Right kidney (tissue), 1 donor: ENCODE measurements around the gene PLPPR4.

Experiments used
- DNase-seq: peaks from one replicate; pipeline ENCODE4 v3.0.0-alpha.2; 2016

PLPPR4 gene

DNA sequence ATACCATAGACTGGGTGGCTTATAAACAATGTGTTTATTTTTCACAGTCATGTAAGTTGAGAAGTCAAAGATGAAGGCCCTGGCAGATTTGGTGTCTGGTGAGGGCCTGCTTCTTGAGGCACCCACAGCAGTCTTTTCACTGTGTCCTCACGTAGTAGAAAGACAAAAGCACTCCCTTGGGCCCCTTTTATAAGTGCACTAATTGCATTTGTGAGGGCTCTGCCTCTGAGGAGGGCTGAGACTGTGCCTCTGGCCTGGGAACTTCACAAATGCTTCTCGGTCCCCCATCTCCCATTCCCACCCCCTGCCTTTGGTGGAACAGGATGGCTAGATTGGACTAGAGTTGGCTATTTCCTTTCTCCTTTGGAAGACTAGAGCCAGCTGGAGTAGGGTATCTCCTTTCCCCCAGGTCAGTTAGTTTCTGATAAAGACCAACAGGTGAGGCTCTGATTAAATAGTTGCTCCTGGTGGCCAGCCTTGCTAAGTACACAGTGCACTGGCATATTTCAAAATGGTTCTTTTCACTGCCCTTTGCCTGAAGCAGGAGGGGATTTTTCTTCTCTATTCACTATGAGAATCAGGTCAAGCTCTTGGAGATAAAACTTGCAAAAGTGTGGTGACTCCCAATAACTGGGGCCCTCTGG lies 82.9 kb downstream of the PLPPR4 start:
- DNase-seq = no peak

DNA sequence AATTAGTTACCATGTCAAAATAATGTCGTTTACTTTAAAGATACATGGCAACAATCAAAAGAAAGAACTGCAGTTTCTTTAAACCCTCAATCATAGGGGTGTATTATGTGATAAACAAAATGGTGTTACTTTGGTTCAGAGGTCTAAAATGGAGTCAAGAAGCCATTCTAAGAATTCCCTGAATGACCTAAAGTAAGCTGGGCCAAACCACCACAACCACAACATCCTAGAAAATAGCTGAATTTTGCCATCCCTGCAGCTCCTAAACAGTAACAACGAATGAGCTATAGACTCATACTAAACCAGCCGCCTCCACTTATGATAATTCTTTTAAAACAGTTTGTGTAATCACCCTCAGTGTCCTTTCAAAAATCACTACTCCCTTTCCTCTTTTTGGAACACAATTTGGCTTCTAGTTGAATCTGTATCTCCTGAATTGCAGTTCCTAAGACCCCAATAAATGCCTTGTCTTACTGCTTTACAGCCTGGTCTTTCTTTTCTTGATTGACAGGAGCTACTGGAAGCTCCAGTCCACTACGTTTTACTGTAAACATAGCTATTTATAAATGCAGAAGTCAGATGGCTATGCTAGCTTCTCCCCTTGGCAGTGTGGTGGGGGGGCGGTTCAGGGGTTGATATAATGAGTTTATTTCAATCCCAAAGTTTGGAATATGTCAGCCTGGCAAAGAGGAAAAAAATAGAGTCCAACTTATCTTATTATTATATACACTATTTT lies 84.3 kb downstream of the PLPPR4 start:
- no peak for DNase-seq

DNA sequence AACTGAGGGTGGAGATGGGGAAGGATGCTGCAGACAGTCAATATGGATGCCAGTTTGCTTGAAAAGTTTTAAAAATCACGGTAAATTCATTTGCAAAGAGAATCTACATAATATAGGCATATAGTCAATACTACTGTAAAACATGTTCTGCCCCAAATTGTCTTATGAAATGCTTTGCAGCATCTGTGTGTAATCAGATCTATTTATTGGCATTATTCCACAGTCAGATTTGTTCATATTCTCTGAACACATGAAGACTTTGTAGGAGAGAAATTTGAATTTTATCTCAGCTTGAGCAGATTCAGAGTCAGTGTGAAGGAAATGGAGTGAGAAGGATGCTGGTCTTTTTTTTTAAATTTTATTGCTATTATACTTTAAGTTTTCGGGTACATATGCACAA lies 88.5 kb downstream of the PLPPR4 start:
- no peak for DNase-seq

DNA sequence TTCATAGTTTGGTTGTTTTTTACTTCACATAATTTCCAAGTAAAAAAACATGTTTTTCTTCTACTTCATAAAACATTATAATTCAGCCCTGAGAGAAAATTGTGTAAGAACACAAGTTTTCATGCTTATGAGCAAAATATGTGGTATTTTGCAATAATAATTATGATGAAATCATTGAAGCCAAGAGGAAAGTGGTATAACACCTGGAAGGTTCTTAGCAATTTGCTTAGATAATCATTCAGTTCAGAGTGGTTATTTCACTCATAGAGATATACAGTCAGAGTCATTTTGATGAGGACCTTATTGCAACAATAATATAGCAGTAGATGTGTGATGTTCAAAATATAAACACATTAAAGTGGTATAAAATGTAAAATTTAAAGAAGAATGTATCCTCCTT lies 94.5 kb downstream of the PLPPR4 start:
- no peak for DNase-seq
